HEK293T (cell line): ENCODE data around the gene GBE1.

Experiments
- BHLHE40 ChIP-seq: fragments of 450-650 bp; IDR thresholded peaks from 2 replicates; pipeline ENCODE4 v1.6.1; 2016; ENCODE audit warnings: mild to moderate bottlenecking, moderate library complexity, borderline replicate concordance
- FOXK2 ChIP-seq: fragments of 450-650 bp; IDR thresholded peaks from 2 replicates; pipeline ENCODE4 v1.6.1; 2016; ENCODE audit warnings: mild to moderate bottlenecking
- L3MBTL2 ChIP-seq: fragments of 450-650 bp; conservative IDR thresholded peaks from 2 replicates; pipeline ENCODE4 v1.6.1; 2016; ENCODE audit warnings: mild to moderate bottlenecking
- SUZ12 ChIP-seq: fragments of 450-650 bp; IDR thresholded peaks from 2 replicates; pipeline ENCODE4 v1.6.1; 2016; ENCODE audit warnings: mild to moderate bottlenecking
- TARDBP ChIP-seq: fragments of 450-650 bp; IDR thresholded peaks from 2 replicates; pipeline ENCODE4 v1.6.1; 2016
- ZNF384 ChIP-seq: fragments of 450-650 bp; IDR thresholded peaks from 2 replicates; pipeline ENCODE4 v1.6.1; 2016

- TF ChIP-seq FOXK2: no peak
- TF ChIP-seq TARDBP: no peak
- TF ChIP-seq ZNF384: no peak
- TF ChIP-seq L3MBTL2: peak; percentile 75
- no peak for TF ChIP-seq BHLHE40
- no peak for TF ChIP-seq SUZ12
Measured at GRCh38 chr3:81760924-81761903, at the start of gene GBE1.
